SK-N-SH treated with all-trans-retinoic acid at 6 μM for 48 hours (cell line): ENCODE results near the gene ERVH48-1.
"Not testable (repeated sequence)": the region's sequence is repeated elsewhere in the genome, so short reads cannot be mapped to it uniquely, and the experiment has no call there.

Experiments
- ATAC-seq: fragments of 200-7000 bp; cut with Tn5 transposase; 3 replicates; pipeline ENCODE4 v1.9.1; 2020; ENCODE audit warnings: mild to moderate bottlenecking, moderate library complexity
- ARNTL ChIP-seq: fragments of 450-650 bp; formaldehyde crosslinking; IDR thresholded peaks from 2 replicates; pipeline ENCODE4 v1.5.0; 2020; ENCODE audit warnings: low read depth, mild to moderate bottlenecking, moderate library complexity, borderline replicate concordance
- CSDC2 ChIP-seq: fragments of 250-450 bp; sonication (Bioruptor Pico); IDR thresholded peaks from 2 replicates; pipeline ENCODE4 v1.5.0; 2020; ENCODE audit warnings: mild to moderate bottlenecking, moderate library complexity
- CSRNP3 ChIP-seq: fragments of 250-450 bp; sonication (Bioruptor Pico); IDR thresholded peaks from 2 replicates; pipeline ENCODE4 v1.5.1; 2021; ENCODE audit warnings: mild to moderate bottlenecking, moderate library complexity
- ESRRG ChIP-seq: fragments of 250-450 bp; sonication (Bioruptor Pico); IDR thresholded peaks from 2 replicates; pipeline ENCODE4 v1.6.1; 2021; ENCODE audit warnings: mild to moderate bottlenecking
- GLIS3 ChIP-seq: fragments of 250-450 bp; sonication (Bioruptor Pico); IDR thresholded peaks from 2 replicates; pipeline ENCODE4 v1.5.0; 2020; ENCODE audit warnings: mild to moderate bottlenecking, moderate library complexity
- ISL1 ChIP-seq: fragments of 250-450 bp; sonication (Bioruptor Pico); IDR thresholded peaks from 2 replicates; pipeline ENCODE4 v2.1.2; 2022; ENCODE audit warnings: mild to moderate bottlenecking, moderate library complexity
- OSR1 ChIP-seq: fragments of 250-450 bp; sonication (Bioruptor Pico); IDR thresholded peaks from 2 replicates; pipeline ENCODE4 v1.8.0; 2022; ENCODE audit warnings: moderate library complexity, mild to moderate bottlenecking, inconsistent platforms
- PPARA ChIP-seq: fragments of 250-450 bp; sonication (Bioruptor Pico); IDR thresholded peaks from 2 replicates; pipeline ENCODE4 v1.5.0; 2020; ENCODE audit warnings: mild to moderate bottlenecking, borderline replicate concordance
- RARB ChIP-seq: fragments of 250-450 bp; sonication (Bioruptor Pico); IDR thresholded peaks from 2 replicates; pipeline ENCODE4 v1.8.0; 2021; ENCODE audit warnings: mild to moderate bottlenecking, moderate library complexity
- TCF4 ChIP-seq: fragments of 250-450 bp; sonication (Bioruptor Pico); IDR thresholded peaks from 2 replicates; pipeline ENCODE4 v1.8.0; 2021; ENCODE audit warnings: mild to moderate bottlenecking, moderate library complexity, borderline replicate concordance
- TOX ChIP-seq: fragments of 250-450 bp; sonication (Bioruptor Pico); IDR thresholded peaks from 2 replicates; pipeline ENCODE4 v1.8.0; 2021; ENCODE audit warnings: mild to moderate bottlenecking, moderate library complexity, borderline replicate concordance
- TSHZ2 ChIP-seq: fragments of 250-450 bp; sonication (Bioruptor Pico); IDR thresholded peaks from 2 replicates; pipeline ENCODE4 v1.5.0; 2020; ENCODE audit warnings: mild to moderate bottlenecking, moderate library complexity
- ZC3H10 ChIP-seq: fragments of 250-450 bp; sonication (Bioruptor Pico); IDR thresholded peaks from 2 replicates; pipeline ENCODE4 v1.5.1; 2021; ENCODE audit warnings: mild to moderate bottlenecking, moderate library complexity
- ZNF565 ChIP-seq: fragments of 450-650 bp; formaldehyde crosslinking; conservative IDR thresholded peaks from 2 replicates; pipeline ENCODE4 v1.5.0; 2020; ENCODE audit warnings: low read depth, mild to moderate bottlenecking, moderate library complexity
- ZNF8 ChIP-seq: fragments of 450-650 bp; formaldehyde crosslinking; IDR thresholded peaks from 2 replicates; pipeline ENCODE4 v1.5.0; 2020; ENCODE audit warnings: mild to moderate bottlenecking, moderate library complexity
- TF ChIP-seq, protein P1 (sequence below): fragments of 250-450 bp; sonication (Bioruptor Pico); IDR thresholded peaks from 2 replicates; pipeline ENCODE4 v1.5.1; 2020; ENCODE audit warnings: low read depth, mild to moderate bottlenecking, moderate library complexity

The ERVH48-1 gene

DNA sequence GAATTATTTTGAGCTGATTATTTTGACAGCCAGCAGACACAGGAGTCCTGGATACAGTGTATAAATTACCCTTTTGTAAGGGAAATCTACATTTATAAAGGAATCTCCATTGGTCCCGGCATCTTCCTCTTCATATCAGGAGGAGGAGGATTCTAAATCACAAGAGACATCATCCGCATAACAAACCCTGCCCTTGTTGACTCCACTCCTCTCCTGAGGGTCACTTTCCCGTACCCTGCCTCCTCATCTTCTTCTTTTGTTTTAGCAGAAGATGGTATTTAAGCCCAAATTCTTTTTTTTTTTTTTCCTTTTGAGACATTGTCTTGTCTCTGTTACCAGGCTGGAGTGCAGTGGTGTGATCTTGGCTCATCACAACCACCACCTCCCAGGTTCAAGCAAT, 34.3 kb upstream of the ERVH48-1 start (continued):
- TF ChIP-seq TSHZ2 (CRISPR knock-in tag), result no peak
- TF ChIP-seq TCF4, result no peak
- TF ChIP-seq OSR1 (CRISPR knock-in tag), result no peak
- no peak for TF ChIP-seq PPARA

DNA sequence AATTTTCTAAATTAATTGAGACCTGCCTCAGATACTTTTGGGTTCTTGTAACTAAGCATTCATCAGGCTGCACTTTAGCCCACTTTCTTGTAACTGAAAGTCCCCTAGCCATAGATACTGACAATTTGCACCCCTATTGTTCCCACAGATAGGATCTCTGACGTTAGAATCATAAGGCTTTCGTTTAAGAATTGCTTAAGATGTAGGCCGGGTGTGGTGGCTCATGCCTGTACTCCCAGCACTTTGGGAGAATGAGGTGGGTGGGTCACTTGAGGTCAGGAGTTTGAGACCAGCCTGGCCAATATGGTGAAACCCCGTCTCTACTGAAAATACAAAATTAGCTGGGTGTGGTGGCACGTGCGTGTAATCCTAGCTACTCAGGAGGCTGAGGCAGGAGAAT, 32.7 kb upstream of the ERVH48-1 start:
- not testable (repeated sequence) for ATAC-seq

GRCh38 chr21:42956824-42957630, 31.6 kb upstream of the ERVH48-1 start:
- no peak for ATAC-seq
- TF ChIP-seq ZC3H10 (CRISPR knock-in tag), result no peak
- TF ChIP-seq, all 23 proteins: peak for 0

GRCh38 chr21:42951193-42951592, 25.8 kb upstream of the ERVH48-1 start:
- not testable (repeated sequence) for ATAC-seq

GRCh38 chr21:42949094-42949755, 23.8 kb upstream of the ERVH48-1 start:
- ATAC-seq, result not testable (repeated sequence)

DNA sequence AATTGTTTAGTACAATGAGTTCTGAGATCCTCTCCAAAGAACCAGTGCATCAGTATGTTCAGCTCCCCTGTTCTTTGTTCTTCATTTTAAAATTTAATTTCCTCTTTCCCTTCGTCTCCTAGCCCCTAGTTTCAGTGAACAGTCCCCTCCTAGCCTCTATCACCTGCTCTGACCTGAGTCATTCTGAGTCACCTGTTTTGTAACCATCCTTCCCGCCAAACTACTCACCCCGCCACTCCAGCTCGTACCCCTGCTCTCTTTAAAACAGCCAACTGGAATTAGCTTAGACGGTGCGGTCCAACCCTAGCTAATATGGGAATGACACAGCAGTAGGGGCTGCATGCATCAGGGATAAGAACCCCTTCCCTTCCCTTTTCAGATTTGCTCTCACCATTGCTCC, 16.8 kb upstream of the ERVH48-1 start:
- TF ChIP-seq ZNF565 (CRISPR knock-in tag) (no peak), ESRRG (CRISPR knock-in tag) (no peak), TOX (CRISPR knock-in tag) (no peak)
- no peak for ATAC-seq

GRCh38 chr21:42941696-42942085, 16.3 kb upstream of the ERVH48-1 start:
- TF ChIP-seq ZNF8 (CRISPR knock-in tag) (no peak), OSR1 (CRISPR knock-in tag) (no peak), TCF4 (no peak), ZNF565 (CRISPR knock-in tag) (no peak), ISL1 (CRISPR knock-in tag) (no peak), CSRNP3 (no peak)
- TF ChIP-seq, protein P1, sequence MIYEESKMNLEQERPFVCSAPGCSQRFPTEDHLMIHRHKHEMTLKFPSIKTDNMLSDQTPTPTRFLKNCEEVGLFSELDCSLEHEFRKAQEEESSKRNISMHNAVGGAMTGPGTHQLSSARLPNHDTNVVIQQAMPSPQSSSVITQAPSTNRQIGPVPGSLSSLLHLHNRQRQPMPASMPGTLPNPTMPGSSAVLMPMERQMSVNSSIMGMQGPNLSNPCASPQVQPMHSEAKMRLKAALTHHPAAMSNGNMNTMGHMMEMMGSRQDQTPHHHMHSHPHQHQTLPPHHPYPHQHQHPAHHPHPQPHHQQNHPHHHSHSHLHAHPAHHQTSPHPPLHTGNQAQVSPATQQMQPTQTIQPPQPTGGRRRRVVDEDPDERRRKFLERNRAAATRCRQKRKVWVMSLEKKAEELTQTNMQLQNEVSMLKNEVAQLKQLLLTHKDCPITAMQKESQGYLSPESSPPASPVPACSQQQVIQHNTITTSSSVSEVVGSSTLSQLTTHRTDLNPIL (CRISPR knock-in tag), result no peak
- ATAC-seq, result no peak

DNA sequence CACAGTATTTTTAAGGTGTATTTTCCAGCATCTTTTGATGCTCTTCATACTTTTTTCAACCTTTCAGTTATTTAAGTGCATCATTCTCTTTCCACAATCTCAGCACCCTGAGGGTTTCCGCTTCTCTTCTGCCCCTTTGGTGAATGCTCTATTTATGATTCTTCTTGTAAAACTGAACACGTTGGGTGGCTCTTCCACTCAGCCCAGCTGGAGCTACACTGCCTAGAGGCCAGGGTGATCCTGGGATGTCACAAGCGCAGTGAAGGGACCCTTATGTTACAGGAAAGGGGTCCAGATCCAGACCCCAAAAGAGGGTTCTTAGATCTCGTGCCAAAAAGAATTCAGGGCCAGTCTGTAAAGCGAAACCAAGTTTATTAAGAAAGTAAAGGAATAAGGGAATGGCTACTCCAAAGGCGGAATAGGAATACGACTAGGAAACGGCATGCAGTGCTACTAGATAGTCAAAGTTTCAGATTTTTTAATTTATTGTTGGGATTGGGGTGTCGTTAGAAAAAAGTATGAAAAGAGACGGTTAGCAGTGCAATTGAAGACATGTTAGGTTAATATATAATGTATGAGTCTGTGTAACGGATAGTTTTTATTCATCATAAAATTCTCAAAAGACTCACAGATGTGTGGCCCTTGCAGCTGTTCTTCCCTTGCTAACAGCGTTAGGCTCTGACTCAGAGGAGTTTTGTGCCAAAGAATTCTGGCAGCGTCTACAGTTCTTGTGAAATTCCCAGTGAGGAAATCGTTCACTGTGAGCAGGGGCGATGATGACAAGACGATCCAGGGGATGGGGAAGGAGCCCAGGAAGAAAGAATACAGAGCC, 14.4 kb upstream of the ERVH48-1 start:
- ATAC-seq, result peak; percentile 98
- TF ChIP-seq GLIS3 (no peak), OSR1 (CRISPR knock-in tag) (no peak), ZNF8 (CRISPR knock-in tag) (no peak), ZNF565 (CRISPR knock-in tag) (no peak), RARB (no peak), ZC3H10 (CRISPR knock-in tag) (no peak), CSDC2 (CRISPR knock-in tag) (no peak), TCF4 (no peak), ESRRG (CRISPR knock-in tag) (no peak), PPARA (no peak), ARNTL (CRISPR knock-in tag) (no peak), ISL1 (CRISPR knock-in tag) (no peak), CSRNP3 (no peak)
- TF ChIP-seq, protein P1 (CRISPR knock-in tag), result no peak
